Measurements from ENCODE around the gene WDR48. TPM values are rescaled to one million over a fixed set of nuclear protein-coding genes. Genes with fewer than 3 reads are reported as not detected.

WDR48 gene
- total and polyA plus RNA-seq, 9 of the 15 experiments (the other 6 are each of a cell fraction or from before 2014, with no cell fraction given), result 26.6 to 70.6 (median 48.0) TPM

GRCh38 chr3:39142067-39142466 is 90.3 kb downstream of the WDR48 start:
- Histone ChIP-seq H3K36me3 (ENCODE audit: control insufficient read depth, insufficient read depth, low read length) (peaks cover 72% of the 10 kb centered on the region), H3K4me3 (no peak overlapping the region), H3K27ac (ENCODE audit: extremely low read depth, low read depth, low read length) (no peak overlapping the region), H3K9me1 (ENCODE audit: control insufficient read depth, insufficient read depth, low read length) (peaks cover 7% of the 10 kb centered on the region), H2AFZ (ENCODE audit: low read depth, low read length) (no peak overlapping the region), H3K27me3 (ENCODE audit: control insufficient read depth in 2 of 2, insufficient read depth in 2 of 2, low read length in 2 of 2) (no peaks in the 10 kb centered on the region), H4K20me1 (replicated peaks; ENCODE audit: control insufficient read depth, insufficient read depth, low read length) (peaks cover 40% of the 10 kb centered on the region), H3K9me3 (replicated peaks; ENCODE audit: control insufficient read depth, insufficient read depth, low read depth, low read length) (no peaks in the 10 kb centered on the region), H3K9ac (ENCODE audit: insufficient read depth in 1 of 2, low read depth in 2 of 2, low read length in 2 of 2) (0 out of 4 replicates have a peak overlapping the region, but pooled peaks of 1 of the 2 experiments have one; percentile 31), H3K79me2 (ENCODE audit: control insufficient read depth, insufficient read depth, low read length) (peaks cover 12% of the 10 kb centered on the region), H3K4me1 (replicated peaks in 1 of 2; ENCODE audit: control insufficient read depth in 2 of 2, insufficient read depth in 2 of 2, low read length in 2 of 2) (peaks cover 14 to 21% of the 10 kb centered on the region in 2 experiments), H3K4me2 (ENCODE audit: insufficient read depth, low read length) (no peak overlapping the region)
- FAIRE-seq (no peak), DNase-seq (ENCODE audit: extremely low read depth in 1 of 4, low spot score in 3 of 4) (no peak), ATAC-seq (no peak)
- in situ Hi-C loops (cut with MboI), result no loop called here
- no TSS peak for BruUV-seq (replicated peaks)
- intact Hi-C loops (cut with micrococcal nuclease), result no loop called here
- CTCF ChIA-PET (ENCODE audit: low intra/inter-chr PET ratio), result no interaction called here
- 96% methylated on average over 5 of the region's 5 CpGs for WGBS (ENCODE audit: insufficient coverage, low coverage, missing lambda C conversion rate)
- TF ChIP-seq ZSCAN29 (IDR thresholded peaks at IDR 0.05) (no peak), SMAD1 (IDR thresholded peaks at IDR 0.05; ENCODE audit: low read depth, low read length, partially characterized antibody) (no peak), BCLAF1 (IDR thresholded peaks at IDR 0.05; ENCODE audit: borderline replicate concordance in 1 of 2, control insufficient read depth in 1 of 2, low read depth in 2 of 2, low read length in 1 of 2) (0 out of 4 replicates have a peak, but pooled peaks of 1 of the 2 experiments have one; percentile 24), ZNF584 (CRISPR knock-in tag; IDR thresholded peaks at IDR 0.05; ENCODE audit: low read depth) (no peak), POLR2AphosphoS5 (IDR thresholded peaks at IDR 0.05; ENCODE audit: control insufficient read depth, insufficient read depth, low read depth, low read length) (peak; percentile 78), POLR2G (IDR thresholded peaks at IDR 0.05; ENCODE audit: low read depth, low read length) (peak; percentile 37), ZNF143 (CRISPR knock-in tag; IDR thresholded peaks at IDR 0.05) (no peak), PTBP1 (IDR thresholded peaks at IDR 0.05; ENCODE audit: low read depth, low read length) (no peak), ZNF133 (CRISPR knock-in tag; IDR thresholded peaks at IDR 0.05) (no peak), DIDO1 (tag; IDR thresholded peaks at IDR 0.05; ENCODE audit: low read depth) (no peak), POLR2AphosphoS2 (IDR thresholded peaks at IDR 0.05; ENCODE audit: low read length) (no peak), MLLT1 (IDR thresholded peaks at IDR 0.05) (no peak), NFIX (CRISPR knock-in tag; IDR thresholded peaks at IDR 0.05; ENCODE audit: low read depth) (no peak)
- POLR2A ChIA-PET, result interaction anchor here (0.6 to 2.5 kb wide), 4 partner anchors 8 to 17 kb away, joined by 3 to 21 read pairs (median 4); no protein-coding TSS in a partner anchor
